GM19193 (cell line): ENCODE results near the gene NLRC3.

ENCODE experiments used
- POLR2A ChIP-seq: IDR thresholded peaks from 4 replicates; pipeline ENCODE4 v1.6.1; 2011; ENCODE audit not compliant: insufficient read depth, insufficient read length; ENCODE audit errors: extremely low read depth

NLRC3 gene

GRCh38 chr16:3548859-3549258 is 28.3 kb downstream of the NLRC3 start:
- no peak for TF ChIP-seq POLR2A

GRCh38 chr16:3548445-3548844 is 28.8 kb downstream of the NLRC3 start:
- no peak for TF ChIP-seq POLR2A

GRCh38 chr16:3546986-3547682 is 30.1 kb downstream of the NLRC3 start:
- TF ChIP-seq POLR2A: no peak

- TF ChIP-seq POLR2A: no peak
Measured at GRCh38 chr16:3542601-3543373, 34.4 kb downstream of the NLRC3 start.

- no peak for TF ChIP-seq POLR2A
Measured at GRCh38 chr16:3541527-3542155, 35.6 kb downstream of the NLRC3 start.

- no peak for TF ChIP-seq POLR2A
Measured at GRCh38 chr16:3538222-3538621, 39.0 kb downstream of the NLRC3 start.

- no peak for TF ChIP-seq POLR2A
Measured at GRCh38 chr16:3536851-3537250, 40.4 kb downstream of the NLRC3 start.

GRCh38 chr16:3536271-3536731 is 40.9 kb downstream of the NLRC3 start:
- TF ChIP-seq POLR2A: no peak

- TF ChIP-seq POLR2A: no peak
Measured at GRCh38 chr16:3534126-3534525, 43.1 kb downstream of the NLRC3 start.

- no peak for TF ChIP-seq POLR2A
Measured at GRCh38 chr16:3532741-3533140, 44.5 kb downstream of the NLRC3 start.

- TF ChIP-seq POLR2A: no peak
Measured at GRCh38 chr16:3530371-3530914, 46.8 kb downstream of the NLRC3 start.

GRCh38 chr16:3529175-3529574 is 48.0 kb downstream of the NLRC3 start:
- TF ChIP-seq POLR2A: no peak

- no peak for TF ChIP-seq POLR2A
Measured at GRCh38 chr16:3528406-3528805, 48.8 kb downstream of the NLRC3 start.

GRCh38 chr16:3525951-3526350 is 51.3 kb downstream of the NLRC3 start:
- TF ChIP-seq POLR2A: no peak

GRCh38 chr16:3523281-3523680 is 53.9 kb downstream of the NLRC3 start:
- TF ChIP-seq POLR2A: no peak
